Measurements from ENCODE around the gene CDADC1.

GRCh38 chr13:49298416-49298815 is 50.7 kb downstream of the CDADC1 start:
- TF ChIP-seq CTCF (conservative IDR thresholded peaks at IDR 0.05; ENCODE audit: low read depth, low read length) (no peak), EZH2 (IDR thresholded peaks at IDR 0.05; ENCODE audit: low read length, unreplicated experiment) (no peak), EZH2phosphoT487 (IDR thresholded peaks at IDR 0.05; ENCODE audit: borderline replicate concordance, low read length) (no peak)

Data from PC-3 (cell line).